Endothelial cell of umbilical vein (primary cell): ENCODE measurements around the gene LAG3. TPM values are rescaled to one million over a fixed set of nuclear protein-coding genes. Genes with fewer than 3 reads are reported as not detected.

Experiments used
- BruUV-seq: library from RNA; stranded (reverse); fragments of 400-500 nt; replicated peaks from 2 replicates; lab custom pipeline; 2021; lab: Mats Ljungman, UMichigan
- CTCF ChIA-PET: fragments of 300-600, 350-600 bp; sonication (Branson Sonifier 250); formaldehyde crosslinking; loops from one replicate; lab custom pipeline; 2021; ENCODE audit warnings: antibody characterized with exemption, inconsistent platforms; lab: Charles Lee
- POLR2A ChIA-PET: fragments of 300-600, 350-600 bp; sonication (Branson Sonifier 250); formaldehyde crosslinking; loops from one replicate; lab custom pipeline; 2021; ENCODE audit warnings: antibody characterized with exemption, inconsistent platforms; lab: Charles Lee
- DNase-seq: peaks from one replicate; pipeline ENCODE4 v3.0.0-alpha.2; 2011; ENCODE audit warnings: low read depth, low spot score
- FAIRE-seq: peaks from 2 replicates; lab custom pipeline; 2011; peaks lifted over from hg19 to GRCh38; lab: Jason Lieb, UNC
- H2AFZ ChIP-seq: 2 replicates; pipeline ENCODE4 v1.6.0; 2012; ENCODE audit warnings: low read depth, low read length, control low read depth, inconsistent platforms
- H3K27ac ChIP-seq: 2 replicates; pipeline ENCODE4 v1.5.1; 2011; ENCODE audit warnings: low read depth, mild to moderate bottlenecking, control low read depth, low read length, moderate library complexity; ENCODE audit not compliant: insufficient read depth
- H3K27me3 ChIP-seq, 2 experiments: 2 replicates each; pipeline versions ENCODE4 v1.6.0 to v1.6.1; 2011; ENCODE audit warnings: low read length in 2 of 2, mixed read lengths in 1 of 2; ENCODE audit not compliant: control insufficient read depth in 2 of 2, insufficient read depth in 2 of 2
- H3K36me3 ChIP-seq, 2 experiments: 2 replicates in 1 of 2; 3 replicates in 1 of 2; pipeline ENCODE4 v1.5.1; 2011; ENCODE audit warnings: low read length in 2 of 2, mild to moderate bottlenecking in 1 of 2, moderate library complexity in 1 of 2; ENCODE audit not compliant: control insufficient read depth in 2 of 2, insufficient read depth in 2 of 2; ENCODE audit errors: extremely low read depth in 1 of 2
- H3K4me1 ChIP-seq: 3 replicates; pipeline ENCODE4 v1.5.1; 2011; ENCODE audit warnings: mild to moderate bottlenecking, low read length; ENCODE audit not compliant: control insufficient read depth, insufficient read depth; ENCODE audit errors: extremely low read depth
- H3K4me2 ChIP-seq: 2 replicates; pipeline ENCODE4 v1.6.1; 2011; ENCODE audit warnings: low read length, control low read depth, mixed read lengths; ENCODE audit not compliant: insufficient read depth
- H3K4me3 ChIP-seq, 3 experiments: fragments of 200-600 bp in 1 of 3; sonication (generic), shearing (Covaris generic) in 1 of 3; replicated peaks in 1 of 3; 2 replicates each; pipeline ENCODE4 v1.5.1; 2011 to 2016; ENCODE audit warnings: control low read depth in 3 of 3, low read length in 3 of 3, mild to moderate bottlenecking in 2 of 3, inconsistent platforms in 1 of 3, low read depth in 1 of 3, moderate library complexity in 1 of 3; ENCODE audit not compliant: insufficient read depth in 1 of 3
- H3K79me2 ChIP-seq: 2 replicates; pipeline ENCODE4 v1.6.0; 2012; ENCODE audit warnings: low read length, inconsistent platforms; ENCODE audit not compliant: control insufficient read depth, insufficient read depth
- H3K9ac ChIP-seq: replicated peaks from 2 replicates; pipeline ENCODE3; 2011; ENCODE audit warnings: low read length, control low read depth; ENCODE audit not compliant: insufficient read depth; ENCODE audit errors: extremely low read depth
- H3K9me1 ChIP-seq: replicated peaks from 3 replicates; pipeline ENCODE4 v1.6.0; 2011; ENCODE audit warnings: mild to moderate bottlenecking, low read length; ENCODE audit not compliant: control insufficient read depth, insufficient read depth; ENCODE audit errors: extremely low read depth
- H3K9me3 ChIP-seq: replicated peaks from 2 replicates; pipeline ENCODE4 v1.5.1; 2012; ENCODE audit warnings: low read length, inconsistent platforms; ENCODE audit not compliant: control insufficient read depth, insufficient read depth
- H4K20me1 ChIP-seq: replicated peaks from 2 replicates; pipeline ENCODE3; 2011; ENCODE audit warnings: mild to moderate bottlenecking, low read length; ENCODE audit not compliant: control insufficient read depth, insufficient read depth; ENCODE audit errors: extremely low read depth
- EZH2 ChIP-seq: IDR thresholded peaks from 2 replicates; pipeline ENCODE4 v1.6.1; 2012; ENCODE audit warnings: borderline replicate concordance, low read depth, mild to moderate bottlenecking, moderate library complexity, low read length, inconsistent platforms; ENCODE audit not compliant: severe bottlenecking
- FOS ChIP-seq: IDR thresholded peaks from 2 replicates; pipeline ENCODE4 v1.6.1; 2011; ENCODE audit warnings: mild to moderate bottlenecking, low read length, moderate library complexity, borderline replicate concordance; ENCODE audit not compliant: insufficient read depth
- GATA2 ChIP-seq: IDR thresholded peaks from 2 replicates; pipeline ENCODE4 v1.7.0; 2011; ENCODE audit warnings: low read depth, mild to moderate bottlenecking, moderate library complexity, mixed read lengths, low read length; ENCODE audit not compliant: insufficient read length, insufficient read depth
- JUN ChIP-seq: IDR thresholded peaks from 2 replicates; pipeline ENCODE4 v1.6.1; 2011; ENCODE audit warnings: borderline replicate concordance, low read depth; ENCODE audit not compliant: insufficient read length, insufficient read depth
- MYC ChIP-seq: IDR thresholded peaks from one replicate; pipeline ENCODE4 v1.6.1; 2011; ENCODE audit warnings: mild to moderate bottlenecking, low read depth, low read length
- POLR2A ChIP-seq: IDR thresholded peaks from 2 replicates; pipeline ENCODE4 v1.6.1; 2012; ENCODE audit warnings: low read depth, mild to moderate bottlenecking, control low read depth, low read length
- POLR2AphosphoS5 ChIP-seq: IDR thresholded peaks from 2 replicates; pipeline ENCODE4 v1.6.1; 2012; ENCODE audit warnings: low read depth, mild to moderate bottlenecking, control low read depth, low read length, moderate library complexity; ENCODE audit not compliant: insufficient read depth
- dilution Hi-C: fragments of 300-500 bp; cut with MboI; formaldehyde crosslinking; loops from one replicate; pipeline ENCODE4 v1.15.0; 2019; ENCODE audit warnings: low sequenced_read_pairs; ENCODE audit not compliant: extremely low pct_ligation_motif_present
- intact Hi-C: fragments of 100-400 bp; cut with micrococcal nuclease; formaldehyde crosslinking; loops from one replicate; pipeline ENCODE4 v1.10.0; 2022
- polyA plus RNA-seq, 4 experiments: library from polyadenylated mRNA; depleted of rRNA in 3 of 4; stranded (reverse) in 3 of 4; unstranded in 1 of 4; fragments of >200 nt; gene quantifications; 2 replicates each; pipeline versions ENCODE4 v1.2.1 to v1.2.3, GENCODE V29; 2011 to 2012; ENCODE audit warnings: missing spikeins in 1 of 4
- total RNA-seq: library from RNA; stranded (reverse); gene quantifications from 2 replicates; pipeline ENCODE4 v1.2.3, GENCODE V29; 2021
- TF ChIP-seq, protein P1 (sequence below), 2 donors: IDR thresholded peaks; 1 replicate in 1 of 2; 2 replicates in 1 of 2; pipeline ENCODE4 v1.5.1; 2011; ENCODE audit warnings: low read length in 2 of 2, mild to moderate bottlenecking in 2 of 2, moderate library complexity in 2 of 2, control low read depth in 1 of 2, inconsistent platforms in 1 of 2, low read depth in 1 of 2; ENCODE audit not compliant: insufficient read depth in 1 of 2; ENCODE audit errors: extremely low read depth in 1 of 2
- TF ChIP-seq, protein P2 (sequence below): IDR thresholded peaks from 2 replicates; pipeline ENCODE4 v1.6.1; 2011; ENCODE audit not compliant: insufficient read depth, insufficient read length

LAG3 gene
- total and polyA plus RNA-seq, 2 donors (not counting 3 experiments of a cell fraction or from before 2014, with no cell fraction given): 1.3 to 3.8 TPM

DNA sequence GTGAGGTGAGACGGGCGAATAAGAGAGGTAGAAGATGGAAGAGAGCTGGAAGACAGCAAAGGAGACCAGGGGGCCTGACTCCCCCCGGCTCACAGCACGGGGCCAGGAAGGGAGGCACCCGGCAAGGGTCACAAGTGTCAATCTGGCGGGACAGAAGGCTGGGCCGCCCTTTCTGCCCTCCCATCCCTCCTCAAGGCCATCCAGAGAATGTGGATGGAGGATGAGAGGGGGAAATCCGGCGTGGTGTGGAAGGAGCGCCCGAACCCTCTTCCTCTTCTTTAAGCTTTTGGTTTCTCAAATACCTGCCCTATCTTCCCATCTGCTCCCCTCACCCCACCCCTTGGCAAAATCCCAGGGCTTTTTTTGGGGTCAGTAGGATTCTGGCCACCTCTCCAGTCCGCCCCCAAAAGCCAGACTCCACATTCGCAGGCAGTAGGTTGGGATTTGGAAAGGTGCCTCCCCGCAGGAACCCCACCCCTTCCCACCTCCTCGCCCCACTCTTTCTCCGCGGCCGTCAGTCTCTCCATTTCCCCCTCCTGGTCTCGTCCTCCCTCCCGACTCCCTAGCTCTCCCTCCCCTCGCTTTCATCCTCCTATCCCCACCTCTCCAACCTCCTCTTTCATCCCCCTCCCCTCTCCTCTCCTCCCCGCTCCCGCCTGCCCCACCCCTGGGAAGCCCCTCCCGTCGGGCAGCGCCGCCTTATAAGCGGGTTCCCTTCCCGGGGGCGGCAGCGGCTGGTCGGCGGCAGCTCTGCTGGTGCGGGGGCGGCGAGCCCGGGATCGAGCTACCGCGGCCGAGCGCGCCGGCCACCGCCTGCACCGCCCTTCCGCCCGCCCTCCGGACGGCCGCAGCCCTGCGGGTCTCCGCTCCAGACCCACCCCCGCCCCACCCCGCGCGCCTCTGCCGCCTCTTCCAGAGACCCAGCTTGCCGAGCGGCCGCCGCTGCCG, 6.4 kb upstream of the LAG3 start, which contains the start of gene PTMS:
Gene PTMS, plus strand, starts transcription at position 730 of the 948 bp plus-strand sequence. CDS start 343 bp downstream, outside the sequence.
- dilution Hi-C loops (no loop called here), intact Hi-C loops (loop anchor here (2.0 kb wide), 1 partner anchor 159 kb away; the partner anchor contains the start of gene CHD4)
- Histone ChIP-seq H3K4me2 (peak within 1 kb of the TSS; percentile 68), H3K4me3 (peak within 1 kb of the TSS; percentile 70 to 91 (median 89)), H3K27me3 (no peaks in the 10 kb centered on the region), H3K9me3 (no peaks in the 10 kb centered on the region), H3K27ac (peak within 1 kb of the TSS; percentile 36), H3K9me1 (no peaks in the 10 kb centered on the region), H2AFZ (peak within 1 kb of the TSS; percentile 55), H3K4me1 (peaks cover 38% of the 10 kb centered on the region), H3K36me3 (peaks cover 0 to 15% of the 10 kb centered on the region in 2 experiments), H3K79me2 (peaks cover 32% of the 10 kb centered on the region), H4K20me1 (no peaks in the 10 kb centered on the region), H3K9ac (peak within 1 kb of the TSS; percentile 66)
- DNase-seq (peak; percentile 81), FAIRE-seq (peak; percentile 92)
- ChIA-PET POLR2A (interaction anchor here (0.7 to 2.5 kb wide), 14 partner anchors 10 to 295 kb away, joined by 3 to 43 read pairs (median 4); partner anchors contain the start of genes C12orf57, COPS7A, GPR162 and MLF2), CTCF (interaction anchor here (0.7 to 8.4 kb wide), 22 partner anchors 8 to 172 kb away, joined by 3 to 234 read pairs (median 4); partner anchors contain the start of genes COPS7A, GPR162, MLF2 and USP5)
- BruUV-seq: no TSS peak
- TF ChIP-seq POLR2A (peak; percentile 97), EZH2 (no peak), MYC (no peak), FOS (no peak), GATA2 (no peak), POLR2AphosphoS5 (peak; percentile 99), JUN (no peak)
- TF ChIP-seq, protein P1, sequence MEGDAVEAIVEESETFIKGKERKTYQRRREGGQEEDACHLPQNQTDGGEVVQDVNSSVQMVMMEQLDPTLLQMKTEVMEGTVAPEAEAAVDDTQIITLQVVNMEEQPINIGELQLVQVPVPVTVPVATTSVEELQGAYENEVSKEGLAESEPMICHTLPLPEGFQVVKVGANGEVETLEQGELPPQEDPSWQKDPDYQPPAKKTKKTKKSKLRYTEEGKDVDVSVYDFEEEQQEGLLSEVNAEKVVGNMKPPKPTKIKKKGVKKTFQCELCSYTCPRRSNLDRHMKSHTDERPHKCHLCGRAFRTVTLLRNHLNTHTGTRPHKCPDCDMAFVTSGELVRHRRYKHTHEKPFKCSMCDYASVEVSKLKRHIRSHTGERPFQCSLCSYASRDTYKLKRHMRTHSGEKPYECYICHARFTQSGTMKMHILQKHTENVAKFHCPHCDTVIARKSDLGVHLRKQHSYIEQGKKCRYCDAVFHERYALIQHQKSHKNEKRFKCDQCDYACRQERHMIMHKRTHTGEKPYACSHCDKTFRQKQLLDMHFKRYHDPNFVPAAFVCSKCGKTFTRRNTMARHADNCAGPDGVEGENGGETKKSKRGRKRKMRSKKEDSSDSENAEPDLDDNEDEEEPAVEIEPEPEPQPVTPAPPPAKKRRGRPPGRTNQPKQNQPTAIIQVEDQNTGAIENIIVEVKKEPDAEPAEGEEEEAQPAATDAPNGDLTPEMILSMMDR (IDR thresholded peaks at IDR 0.05; ENCODE audit: extremely low read depth in 1 of 2, insufficient read depth in 1 of 2, low read depth in 1 of 2, low read length in 2 of 2): no peak
- TF ChIP-seq, protein P2, sequence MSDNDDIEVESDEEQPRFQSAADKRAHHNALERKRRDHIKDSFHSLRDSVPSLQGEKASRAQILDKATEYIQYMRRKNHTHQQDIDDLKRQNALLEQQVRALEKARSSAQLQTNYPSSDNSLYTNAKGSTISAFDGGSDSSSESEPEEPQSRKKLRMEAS: no peak
